COLO829 (cell line): ENCODE data around the gene LRRIQ3.

Experiments
- DNase-seq: peaks from one replicate; pipeline ENCODE4 v3.0.0; 2012; ENCODE audit warnings: low spot score

LRRIQ3 gene

DNA sequence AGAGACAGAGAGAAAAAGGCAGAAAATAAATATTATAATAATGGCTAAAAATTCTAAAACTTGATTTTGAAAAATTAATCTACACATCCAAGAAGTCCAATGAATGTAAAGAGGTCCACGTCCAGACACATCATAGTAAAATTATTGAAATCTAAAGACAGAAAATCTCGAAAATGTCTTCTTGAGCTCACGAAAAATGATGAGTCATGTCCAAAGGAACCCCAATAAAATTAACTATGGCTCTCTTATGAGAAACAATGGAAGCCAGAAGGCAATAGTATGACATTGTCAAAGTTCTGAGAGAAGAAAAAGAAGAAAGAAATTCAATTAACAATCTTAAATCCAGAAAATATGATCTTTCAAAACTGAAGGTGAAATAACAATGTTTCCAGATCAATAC lies 84.6 kb downstream of the LRRIQ3 start:
- no peak for DNase-seq

DNA sequence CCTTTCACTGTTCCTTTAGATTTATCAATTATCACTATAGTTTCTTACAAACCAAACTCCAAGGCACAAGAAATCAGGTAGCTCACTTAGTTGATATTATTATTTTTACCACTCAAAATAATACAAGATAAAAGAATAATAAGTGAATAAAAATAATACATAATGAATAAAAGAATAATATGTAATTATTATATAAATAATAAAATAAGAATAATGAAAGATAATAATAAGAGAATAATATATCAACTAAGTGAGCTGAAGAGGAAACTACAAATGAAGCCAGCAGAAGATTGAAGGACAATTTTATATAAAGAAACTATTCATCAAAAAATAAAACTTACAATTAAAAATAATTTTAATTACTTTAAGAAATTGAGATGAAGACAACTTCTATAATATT lies 90.6 kb downstream of the LRRIQ3 start:
- no peak for DNase-seq

DNA sequence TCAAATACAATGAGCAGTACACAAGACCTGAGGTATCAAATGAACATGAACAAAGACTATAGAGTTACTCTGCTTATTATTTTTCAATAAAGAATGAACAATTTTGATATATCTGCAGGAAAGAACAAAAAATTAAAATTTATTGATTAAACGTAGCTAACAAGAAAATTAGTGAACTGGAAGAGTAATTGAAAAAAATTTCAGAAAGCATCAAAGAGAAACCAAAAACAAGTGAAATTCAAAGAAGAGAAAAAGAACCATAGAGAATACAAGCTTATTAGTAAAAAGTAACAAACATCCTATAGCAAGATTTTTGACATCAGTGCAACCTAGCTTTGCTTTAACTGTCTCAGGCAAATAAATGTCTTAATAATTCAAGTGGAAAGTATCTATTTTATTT lies 106.6 kb downstream of the LRRIQ3 start:
- no peak for DNase-seq

DNA sequence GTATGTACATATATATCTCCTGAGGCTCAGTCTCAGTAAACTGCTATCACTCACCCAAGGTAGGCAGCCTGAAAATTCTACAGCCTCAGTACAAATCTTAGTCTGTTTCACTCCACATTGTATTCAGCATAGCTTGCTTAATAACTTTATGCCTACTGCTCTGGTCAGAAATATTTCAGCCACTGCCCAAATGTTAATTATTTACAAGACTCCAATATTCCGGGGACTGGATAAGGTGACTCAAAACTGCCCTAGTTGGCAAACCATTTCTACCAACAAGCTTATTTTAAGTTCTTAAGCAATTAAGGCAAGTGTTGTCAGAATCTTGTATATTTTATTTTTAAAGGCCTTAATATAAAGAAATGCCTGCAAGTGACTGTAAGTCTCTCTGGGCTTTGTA lies 114.8 kb downstream of the LRRIQ3 start:
- DNase-seq: no peak

DNA sequence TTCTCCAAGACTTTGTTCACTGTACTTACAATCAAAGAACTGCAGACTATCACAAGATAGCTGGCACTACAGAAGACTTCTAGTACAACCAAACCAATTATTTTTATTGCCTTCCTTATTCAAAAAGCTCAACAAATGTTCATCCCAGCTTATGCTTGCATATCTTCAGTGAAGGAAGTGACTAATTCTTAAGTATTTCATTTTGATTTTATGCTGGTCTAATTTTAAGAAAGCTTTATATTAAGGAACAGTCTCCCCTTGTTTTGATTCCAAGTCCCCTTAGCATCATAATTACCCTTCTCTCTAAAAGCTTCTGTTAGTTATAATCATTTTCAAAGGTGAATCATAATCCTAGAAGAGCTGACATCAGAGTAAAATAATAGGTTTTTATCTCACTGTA lies 132.9 kb downstream of the LRRIQ3 start:
- peak; percentile 69 for DNase-seq

DNA sequence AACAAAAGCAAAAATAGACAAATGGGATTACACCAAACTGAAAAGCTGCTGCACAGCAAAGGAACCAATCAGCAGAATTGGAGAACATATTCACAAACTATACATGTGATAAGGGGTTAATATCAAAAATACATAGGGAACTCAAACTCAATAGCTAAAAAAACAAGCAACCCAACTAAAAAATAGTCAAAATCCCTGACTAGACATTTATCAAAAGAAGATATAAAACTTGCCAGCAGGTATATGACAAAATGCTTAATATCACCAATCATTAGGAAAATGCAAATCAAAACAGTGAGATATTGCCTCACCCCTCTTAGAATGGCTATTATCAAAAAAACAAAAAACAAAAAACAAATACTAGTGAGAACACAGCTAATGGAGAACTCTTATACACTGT lies 140.3 kb downstream of the LRRIQ3 start:
- DNase-seq: no peak

DNA sequence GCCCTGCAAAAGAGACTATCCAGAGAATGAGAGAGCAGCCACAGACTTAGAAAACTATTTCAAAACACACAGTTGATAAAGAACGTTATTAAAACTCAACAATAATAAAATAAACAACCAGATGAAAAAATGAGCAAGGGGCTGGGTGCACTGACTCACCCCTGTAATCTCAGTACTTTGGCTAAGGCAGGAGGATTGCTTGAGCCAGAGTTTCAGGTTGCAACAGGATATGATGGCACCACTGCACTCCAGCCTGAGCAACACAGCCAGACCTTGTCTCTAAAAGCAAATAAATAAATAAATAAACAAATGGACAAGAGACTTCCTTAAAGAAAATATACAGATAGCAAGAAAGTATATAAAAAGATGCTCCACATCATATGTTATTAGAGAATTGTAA lies 144.6 kb downstream of the LRRIQ3 start:
- DNase-seq: no peak

DNA sequence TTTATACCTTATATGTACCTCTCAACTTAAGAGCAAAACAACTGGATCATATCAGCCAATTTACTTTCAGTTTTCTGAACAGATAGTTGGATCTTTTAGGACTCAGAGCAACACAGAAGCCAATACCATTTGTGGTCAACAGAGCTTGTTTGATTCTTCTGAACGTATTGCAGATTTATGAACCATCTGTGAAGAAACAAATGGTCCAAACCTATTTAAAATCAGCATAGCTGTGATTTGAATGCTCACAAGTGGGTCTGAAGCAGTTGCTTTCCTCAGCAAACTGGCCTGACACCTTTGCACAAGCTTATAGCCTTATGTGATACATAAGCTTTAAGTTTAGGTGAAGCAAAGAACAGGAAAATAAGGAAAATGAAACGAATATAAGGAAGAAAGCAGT lies 147.6 kb downstream of the LRRIQ3 start:
- no peak for DNase-seq

DNA sequence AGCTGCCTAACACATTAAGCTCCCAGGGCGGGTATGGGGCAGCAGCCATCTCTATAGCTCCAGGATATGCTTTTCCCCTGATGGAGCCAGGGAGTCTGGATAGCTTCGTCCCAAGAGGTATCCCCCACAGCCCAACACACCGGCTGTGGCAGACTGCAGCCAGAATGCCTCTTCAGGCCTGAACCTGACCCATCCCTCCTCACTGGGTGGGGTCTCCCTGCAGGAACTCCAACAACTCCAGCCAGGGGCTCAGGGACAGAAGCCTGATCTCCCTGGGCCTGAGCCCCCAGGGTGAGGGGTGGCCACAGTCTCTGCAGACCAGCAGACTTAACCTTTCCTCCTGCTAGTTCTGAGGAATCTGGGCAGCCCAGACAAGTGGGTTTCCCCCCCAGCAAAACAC lies 159.9 kb downstream of the LRRIQ3 start:
- DNase-seq: no peak

DNA sequence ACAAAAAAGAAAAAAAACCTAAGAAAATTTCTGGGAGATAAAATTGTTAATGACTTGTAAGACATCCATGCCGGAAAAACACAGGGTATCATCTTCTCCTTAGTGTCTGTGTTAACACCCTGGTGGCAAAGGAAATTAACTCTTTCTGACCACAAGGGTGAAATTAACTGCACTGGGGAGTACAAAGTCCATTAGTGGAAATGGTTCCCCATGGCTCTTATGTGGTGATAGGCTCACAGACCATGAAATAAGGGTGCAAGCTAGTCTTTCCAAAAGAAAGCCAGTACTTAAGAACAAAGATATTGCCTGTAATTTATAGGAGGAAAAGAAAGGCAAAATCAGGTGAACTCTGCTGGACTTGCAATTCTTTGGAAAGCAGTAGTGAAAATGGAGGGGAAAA lies 185.4 kb downstream of the LRRIQ3 start:
- DNase-seq: no peak

DNA sequence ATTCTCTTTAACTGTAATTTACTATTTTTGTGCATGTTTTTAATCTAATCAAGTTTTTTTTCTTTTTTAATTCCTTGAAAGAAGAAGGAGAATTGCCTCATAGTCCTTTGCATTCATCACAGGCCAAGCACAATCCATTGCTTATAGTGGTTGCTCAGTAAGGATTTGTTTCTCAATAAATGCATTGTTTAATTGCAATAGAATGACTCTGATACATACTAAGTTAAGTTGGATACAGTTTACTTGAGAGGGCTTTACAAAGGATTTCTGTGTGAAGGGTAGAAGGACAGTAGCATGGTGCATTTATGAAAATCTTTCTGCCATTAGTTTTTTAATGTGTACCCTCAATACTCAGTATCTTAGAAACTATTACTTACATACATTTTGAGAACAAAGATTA lies 186.2 kb downstream of the LRRIQ3 start:
- DNase-seq: peak; percentile 71

DNA sequence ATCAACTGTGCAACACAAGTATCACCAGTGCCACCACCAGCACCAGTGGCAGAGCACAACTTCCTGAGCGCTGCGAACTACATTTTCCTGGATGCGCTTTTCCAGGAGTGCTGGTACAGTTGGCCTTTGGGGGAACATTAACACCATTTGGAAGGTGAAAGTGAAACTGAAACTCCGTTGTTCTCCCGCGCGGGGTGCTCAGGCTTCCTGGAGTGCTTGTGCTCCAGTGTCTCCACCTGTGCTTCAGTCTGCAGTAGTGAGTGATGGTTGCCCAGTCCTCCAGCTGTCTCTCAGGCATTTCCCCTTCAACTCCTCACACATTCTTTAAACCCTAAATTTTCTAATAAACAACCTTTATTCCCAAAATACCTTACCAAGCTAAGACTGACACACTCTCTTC lies 187.8 kb downstream of the LRRIQ3 start:
- DNase-seq: no peak

DNA sequence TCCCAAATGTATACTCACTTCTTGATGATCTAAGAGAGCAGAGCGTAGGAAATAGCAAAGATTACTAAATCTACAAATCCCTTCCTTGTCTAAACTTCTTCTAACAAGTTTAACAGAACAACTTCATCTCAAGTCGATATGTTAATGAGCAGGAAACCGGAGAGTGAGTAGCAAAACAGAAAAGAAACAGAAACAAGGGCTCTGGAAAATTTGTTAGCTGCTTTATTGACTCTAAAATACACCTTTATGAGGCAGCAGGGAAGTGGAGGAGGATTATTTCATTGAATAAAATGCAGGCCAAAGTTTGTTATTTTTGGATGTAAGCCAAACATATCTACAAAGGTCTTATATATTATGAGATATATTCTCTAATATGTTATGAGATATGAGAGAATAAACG lies 192.4 kb downstream of the LRRIQ3 start:
- no peak for DNase-seq

DNA sequence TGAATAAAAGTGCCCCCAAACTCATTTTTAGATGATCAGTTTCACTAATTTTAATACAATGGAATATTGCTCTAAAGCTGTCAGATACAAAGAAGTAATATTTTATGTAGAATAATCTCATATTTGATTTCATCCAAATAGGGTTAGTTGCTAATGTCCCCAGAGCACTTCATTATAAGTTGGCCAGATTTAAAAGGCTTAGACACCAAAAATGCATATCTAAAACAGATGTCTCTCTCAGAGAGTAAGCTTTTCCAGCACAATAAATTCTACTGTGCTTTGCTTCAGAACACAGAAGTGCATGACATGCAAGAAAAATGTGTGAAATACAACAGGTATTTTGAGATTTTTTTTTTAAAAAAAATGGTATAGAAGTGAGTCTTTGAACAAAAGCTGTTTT lies 194.2 kb downstream of the LRRIQ3 start:
- no peak for DNase-seq

DNA sequence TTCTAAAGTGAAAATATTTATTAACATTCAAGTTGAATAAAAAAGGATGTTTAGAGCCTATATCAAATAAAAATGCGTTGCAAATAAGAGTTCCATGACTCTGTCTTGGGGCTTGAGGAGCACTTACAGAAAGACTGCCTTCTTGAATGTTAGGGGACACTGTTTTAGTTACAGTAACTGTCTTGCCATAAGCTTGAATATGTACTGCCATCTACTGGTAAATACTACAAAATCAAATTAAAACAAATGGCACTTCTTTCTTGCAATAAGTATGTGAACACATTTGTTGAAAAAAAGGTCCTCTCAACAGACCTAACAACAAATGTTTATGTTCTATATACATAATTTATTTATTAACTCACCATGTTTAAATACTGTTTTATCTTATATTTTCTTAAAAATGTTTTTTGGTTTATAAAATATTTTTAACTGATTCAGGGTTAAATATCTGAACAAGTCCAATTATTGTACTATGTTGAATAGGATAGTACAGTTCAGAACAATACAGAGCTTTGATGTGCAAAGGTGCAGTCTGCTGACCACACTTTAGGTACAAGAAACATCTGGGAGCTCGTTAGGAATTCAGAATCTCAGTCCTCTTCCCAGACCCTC lies 199.5 kb downstream of the LRRIQ3 start:
- peak; percentile 26 for DNase-seq

DNA sequence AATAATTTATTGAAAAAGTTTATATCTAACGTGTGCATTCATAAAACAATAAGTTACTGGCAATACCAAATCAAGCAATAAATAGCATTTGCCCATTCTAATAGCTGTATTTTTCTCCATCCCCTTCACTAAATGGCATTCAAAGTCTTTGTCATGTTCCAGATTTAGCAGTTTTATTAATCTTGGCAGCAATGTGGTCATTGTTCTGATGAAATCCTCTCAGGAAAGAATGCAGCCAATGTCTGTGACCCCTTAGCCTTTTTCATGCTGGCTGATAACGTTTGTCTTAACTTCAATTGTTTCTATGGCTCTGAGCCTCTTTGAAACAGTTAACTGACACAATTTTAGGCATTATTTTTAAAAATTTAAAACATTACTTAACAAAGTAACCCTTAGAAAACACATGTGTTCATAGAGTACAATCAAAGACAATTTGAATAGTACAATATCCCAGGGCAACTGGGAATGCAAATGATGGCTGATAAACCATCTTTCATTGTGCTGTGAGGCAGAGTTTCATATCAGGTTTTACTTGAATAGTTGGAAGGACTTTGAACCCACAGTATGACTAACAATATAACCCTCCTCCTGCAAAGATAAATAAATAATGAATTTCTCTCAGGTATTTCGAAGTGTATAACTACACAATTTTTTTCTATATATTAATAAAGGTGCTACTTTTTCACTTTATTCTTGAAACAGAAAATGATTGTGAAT lies 217.5 kb downstream of the LRRIQ3 start:
- DNase-seq: peak; percentile 13

DNA sequence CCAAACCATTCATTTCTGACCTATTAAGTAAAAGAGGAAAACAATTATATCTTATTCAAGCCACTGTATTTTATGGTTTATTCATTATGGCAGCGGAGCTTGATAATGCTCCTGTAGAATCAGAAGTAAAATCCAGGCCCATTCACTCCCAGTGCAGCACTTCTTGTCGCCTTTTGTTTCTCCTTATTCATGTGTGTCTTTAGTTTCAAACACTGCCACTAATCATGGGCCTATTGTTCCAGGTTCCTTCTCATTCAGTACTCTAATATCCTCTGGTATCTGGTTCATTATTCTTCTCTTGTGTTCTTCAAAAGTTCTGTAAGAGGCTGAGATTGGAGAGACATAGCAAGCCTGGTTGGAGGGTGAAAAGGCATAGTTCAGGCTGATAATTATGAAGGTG lies 218.3 kb downstream of the LRRIQ3 start:
- no peak for DNase-seq

DNA sequence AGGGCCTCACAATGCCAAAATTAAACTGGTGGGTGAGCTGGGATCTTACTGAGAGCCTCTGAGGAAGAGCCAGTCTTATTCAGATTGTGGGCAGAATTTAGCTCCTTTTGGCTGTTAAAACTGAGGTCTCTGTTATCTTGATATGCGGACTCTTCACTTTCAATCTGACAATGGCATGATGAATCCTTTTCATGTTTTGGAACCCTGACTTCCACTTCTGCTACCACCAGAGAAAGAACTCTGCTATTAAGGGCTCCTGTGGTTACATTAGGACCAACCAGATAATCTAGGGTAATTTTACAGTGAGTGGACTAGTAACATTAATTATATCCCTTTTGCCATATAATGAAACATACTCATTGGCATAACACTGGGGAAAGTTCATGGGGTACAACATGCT lies 219.0 kb downstream of the LRRIQ3 start:
- DNase-seq: no peak
